WI38 (cell line): ENCODE measurements around the gene SLC7A5.
A peak's percentile ranks its signal among the peaks of the same experiment; 100 is the strongest.

ENCODE experiments used
- H3K4me3 ChIP-seq: 2 replicates; pipeline ENCODE4 v1.5.1; 2011; ENCODE audit warnings: low read depth, mild to moderate bottlenecking, control low read depth, low read length
- CTCF ChIP-seq: IDR thresholded peaks from 2 replicates; pipeline ENCODE4 v1.5.1; 2012; ENCODE audit warnings: low read depth, mild to moderate bottlenecking, control low read depth, low read length

SLC7A5 gene

GRCh38 chr16:87850009-87851006 is 19.0 kb downstream of the SLC7A5 start:
- no peak overlapping the region for H3K4me3 ChIP-seq
- peak; percentile 96 for TF ChIP-seq CTCF

- no peak overlapping the region for H3K4me3 ChIP-seq
- no peak for TF ChIP-seq CTCF
Observed at GRCh38 chr16:87849419-87850008, 19.8 kb downstream of the SLC7A5 start.

GRCh38 chr16:87848676-87849345 is 20.5 kb downstream of the SLC7A5 start:
- no peak overlapping the region for H3K4me3 ChIP-seq
- no peak for TF ChIP-seq CTCF

GRCh38 chr16:87847785-87848675 is 21.3 kb downstream of the SLC7A5 start:
- H3K4me3 ChIP-seq = no peak overlapping the region
- no peak for TF ChIP-seq CTCF

- TF ChIP-seq CTCF = no peak
- no peak overlapping the region for H3K4me3 ChIP-seq
Observed at GRCh38 chr16:87847467-87847784, 21.9 kb downstream of the SLC7A5 start.

GRCh38 chr16:87846705-87847466 is 22.4 kb downstream of the SLC7A5 start:
- H3K4me3 ChIP-seq = no peak overlapping the region
- TF ChIP-seq CTCF = no peak
